Keratinocyte (primary cell): ENCODE measurements around the gene PTPRF. TPM values are rescaled to one million over a fixed set of nuclear protein-coding genes. Genes with fewer than 3 reads are reported as not detected.

Experiments
- DNase-seq: peaks from one replicate; pipeline ENCODE4 v3.0.0-alpha.2; 2011; ENCODE audit warnings: low read depth, missing footprints, low spot score
- FAIRE-seq: peaks from 2 replicates; lab custom pipeline; 2011; peaks lifted over from hg19 to GRCh38; lab: Jason Lieb, UNC
- H2AFZ ChIP-seq: 2 replicates; pipeline ENCODE4 v1.6.0; 2012; ENCODE audit warnings: low read length, control low read depth, inconsistent platforms; ENCODE audit not compliant: control insufficient read depth
- H3K27ac ChIP-seq: 2 replicates; pipeline ENCODE4 v1.5.1; 2011; ENCODE audit warnings: low read length; ENCODE audit not compliant: control insufficient read depth, insufficient read depth
- H3K27me3 ChIP-seq: 3 replicates; pipeline ENCODE4 v1.6.0; 2011; ENCODE audit warnings: low read length; ENCODE audit not compliant: control insufficient read depth, insufficient read depth; ENCODE audit errors: extremely low read depth
- H3K36me3 ChIP-seq, 2 experiments: 2 replicates in 1 of 2; 3 replicates in 1 of 2; pipeline ENCODE4 v1.5.1; 2011; ENCODE audit warnings: low read length in 2 of 2, mild to moderate bottlenecking in 1 of 2; ENCODE audit not compliant: control insufficient read depth in 2 of 2, insufficient read depth in 2 of 2; ENCODE audit errors: extremely low read depth in 1 of 2
- H3K4me1 ChIP-seq: 3 replicates; pipeline ENCODE4 v1.5.1; 2011; ENCODE audit warnings: low read length; ENCODE audit not compliant: control insufficient read depth, insufficient read depth; ENCODE audit errors: extremely low read depth
- H3K4me2 ChIP-seq: 3 replicates; pipeline ENCODE4 v1.6.0; 2011; ENCODE audit warnings: low read depth, low read length; ENCODE audit not compliant: control insufficient read depth, insufficient read depth; ENCODE audit errors: extremely low read depth
- H3K4me3 ChIP-seq, 3 experiments: fragments of 200-600 bp in 1 of 3; sonication (generic) in 1 of 3; 2 replicates in 2 of 3; 3 replicates in 1 of 3; pipeline ENCODE4 v1.5.1; 2011 to 2016; ENCODE audit warnings: low read length in 3 of 3, mild to moderate bottlenecking in 3 of 3, control low read depth in 2 of 3, inconsistent platforms in 1 of 3, low read depth in 1 of 3, mixed read lengths in 1 of 3, mixed run types in 1 of 3, moderate library complexity in 1 of 3; ENCODE audit not compliant: control insufficient read depth in 2 of 3, insufficient read depth in 2 of 3; ENCODE audit errors: extremely low read depth in 1 of 3
- H3K79me2 ChIP-seq: 2 replicates; pipeline ENCODE4 v1.6.0; 2012; ENCODE audit warnings: low read length; ENCODE audit not compliant: control insufficient read depth, insufficient read depth
- H3K9ac ChIP-seq: 3 replicates; pipeline ENCODE4 v1.6.0; 2011; ENCODE audit warnings: low read length; ENCODE audit not compliant: control insufficient read depth, insufficient read depth; ENCODE audit errors: extremely low read depth
- H3K9me1 ChIP-seq: 3 replicates; pipeline ENCODE4 v1.6.0; 2011; ENCODE audit warnings: low read length; ENCODE audit not compliant: control insufficient read depth, insufficient read depth; ENCODE audit errors: extremely low read depth
- H3K9me3 ChIP-seq: 2 replicates; pipeline ENCODE4 v1.5.1; 2012; ENCODE audit warnings: low read depth, low read length; ENCODE audit not compliant: control insufficient read depth
- H4K20me1 ChIP-seq: 3 replicates; pipeline ENCODE4 v1.6.0; 2011; ENCODE audit warnings: low read length; ENCODE audit not compliant: control insufficient read depth, insufficient read depth; ENCODE audit errors: extremely low read depth
- EZH2 ChIP-seq: IDR thresholded peaks from one replicate; pipeline ENCODE4 v1.6.1; 2012; ENCODE audit warnings: inconsistent platforms, mild to moderate bottlenecking, low read length, moderate library complexity
- dilution Hi-C: fragments of 300-500 bp; cut with MboI; formaldehyde crosslinking; loops from one replicate; pipeline ENCODE4 v1.7.0; 2020; ENCODE audit warnings: low sequenced_read_pairs; ENCODE audit not compliant: extremely low pct_ligation_motif_present
- polyA plus RNA-seq, 5 experiments: library from polyadenylated mRNA; depleted of rRNA in 3 of 5; stranded (reverse) in 3 of 5; stranded (forward) in 1 of 5; unstranded in 1 of 5; fragments of >200 nt; gene quantifications; 1 replicate in 1 of 5; 2 replicates in 3 of 5; 3 replicates in 1 of 5; pipeline versions ENCODE4 v1.2.1 to v1.2.3, GENCODE V29; 2011 to 2012; ENCODE audit warnings: missing spikeins in 2 of 5, low read depth in 1 of 5, low replicate concordance in 1 of 5
- TF ChIP-seq, protein P1 (sequence below), 3 experiments: IDR thresholded peaks in 1 of 3; conservative IDR thresholded peaks in 1 of 3; optimal IDR thresholded peaks in 1 of 3; 2 replicates in 2 of 3; 3 replicates in 1 of 3; pipeline versions ENCODE3 to v1.5.1; 2011; ENCODE audit warnings: low read length in 3 of 3, mild to moderate bottlenecking in 3 of 3, moderate library complexity in 2 of 3, control low read depth in 1 of 3, inconsistent platforms in 1 of 3; ENCODE audit not compliant: insufficient read depth in 2 of 3; ENCODE audit errors: extremely low read depth in 1 of 3

Gene PTPRF
- polyA plus RNA-seq, 1 donor (not counting 4 experiments of a cell fraction or from before 2014, with no cell fraction given), result 161 TPM

DNA sequence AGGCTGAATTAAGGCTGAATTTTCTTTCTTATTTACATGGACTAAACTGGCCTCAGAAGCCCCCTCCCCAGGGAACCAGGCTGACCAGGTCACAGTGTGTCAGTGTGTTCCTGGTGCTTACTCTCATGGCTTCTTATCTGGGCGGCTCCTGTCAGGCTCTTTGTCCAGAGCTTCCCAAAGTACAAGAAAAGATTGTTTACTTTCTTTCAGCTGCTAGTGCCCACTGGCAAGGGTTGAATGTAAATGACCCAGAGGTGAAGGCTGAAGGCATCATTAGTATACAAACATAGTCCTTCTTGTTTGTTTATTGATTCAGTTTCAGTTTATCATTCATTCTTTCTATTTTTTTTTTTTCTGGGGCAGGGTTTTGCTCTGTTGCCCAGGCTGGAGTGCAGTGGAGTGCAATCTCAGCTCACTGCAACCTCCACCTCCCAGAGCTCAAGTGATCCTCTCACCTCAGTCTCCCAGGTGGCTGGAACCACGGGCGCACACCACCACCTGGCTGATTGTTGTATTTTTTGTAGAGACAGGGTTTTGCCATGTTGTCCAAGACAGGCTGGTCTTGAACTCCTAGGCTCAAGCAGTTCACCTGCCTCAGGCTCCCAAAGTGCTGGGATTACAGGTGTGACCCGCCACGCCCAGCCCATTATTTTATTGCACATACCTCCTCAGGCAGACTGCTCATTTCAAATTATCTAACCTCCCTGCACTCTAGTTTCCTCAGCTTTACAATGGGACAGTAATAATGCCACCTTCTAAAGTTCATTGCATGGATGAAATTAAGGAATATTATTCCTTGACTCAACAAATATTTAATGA lies 109.5 kb downstream of the PTPRF start:
- FAIRE-seq (no peak), DNase-seq (no peak)
- H3K9me3 ChIP-seq, result no peaks in the 10 kb centered on the region
- H3K27me3 ChIP-seq, result no peaks in the 10 kb centered on the region
- TF ChIP-seq, protein P1, sequence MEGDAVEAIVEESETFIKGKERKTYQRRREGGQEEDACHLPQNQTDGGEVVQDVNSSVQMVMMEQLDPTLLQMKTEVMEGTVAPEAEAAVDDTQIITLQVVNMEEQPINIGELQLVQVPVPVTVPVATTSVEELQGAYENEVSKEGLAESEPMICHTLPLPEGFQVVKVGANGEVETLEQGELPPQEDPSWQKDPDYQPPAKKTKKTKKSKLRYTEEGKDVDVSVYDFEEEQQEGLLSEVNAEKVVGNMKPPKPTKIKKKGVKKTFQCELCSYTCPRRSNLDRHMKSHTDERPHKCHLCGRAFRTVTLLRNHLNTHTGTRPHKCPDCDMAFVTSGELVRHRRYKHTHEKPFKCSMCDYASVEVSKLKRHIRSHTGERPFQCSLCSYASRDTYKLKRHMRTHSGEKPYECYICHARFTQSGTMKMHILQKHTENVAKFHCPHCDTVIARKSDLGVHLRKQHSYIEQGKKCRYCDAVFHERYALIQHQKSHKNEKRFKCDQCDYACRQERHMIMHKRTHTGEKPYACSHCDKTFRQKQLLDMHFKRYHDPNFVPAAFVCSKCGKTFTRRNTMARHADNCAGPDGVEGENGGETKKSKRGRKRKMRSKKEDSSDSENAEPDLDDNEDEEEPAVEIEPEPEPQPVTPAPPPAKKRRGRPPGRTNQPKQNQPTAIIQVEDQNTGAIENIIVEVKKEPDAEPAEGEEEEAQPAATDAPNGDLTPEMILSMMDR (optimal IDR thresholded peaks at IDR 0.05 in 1 of 3, IDR thresholded peaks at IDR 0.05 in 1 of 3, conservative IDR thresholded peaks at IDR 0.05 in 1 of 3; ENCODE audit: extremely low read depth in 1 of 3, insufficient read depth in 2 of 3, low read length in 3 of 3), result peak in 1 of 3 experiments; percentile 17
- no peak for TF ChIP-seq EZH2
- dilution Hi-C loops, result no loop called here
- H2AFZ ChIP-seq, result no peak overlapping the region
- no peaks in the 10 kb centered on the region for H3K79me2 ChIP-seq
- H3K9ac ChIP-seq, result no peak overlapping the region
- no peaks in the 10 kb centered on the region for H3K36me3 ChIP-seq
- no peaks in the 10 kb centered on the region for H3K9me1 ChIP-seq
- no peaks in the 10 kb centered on the region for H4K20me1 ChIP-seq
- peaks cover 20% of the 10 kb centered on the region for H3K4me1 ChIP-seq
- H3K4me3 ChIP-seq, result no peak overlapping the region
- no peak overlapping the region for H3K27ac ChIP-seq
- no peak overlapping the region for H3K4me2 ChIP-seq

DNA sequence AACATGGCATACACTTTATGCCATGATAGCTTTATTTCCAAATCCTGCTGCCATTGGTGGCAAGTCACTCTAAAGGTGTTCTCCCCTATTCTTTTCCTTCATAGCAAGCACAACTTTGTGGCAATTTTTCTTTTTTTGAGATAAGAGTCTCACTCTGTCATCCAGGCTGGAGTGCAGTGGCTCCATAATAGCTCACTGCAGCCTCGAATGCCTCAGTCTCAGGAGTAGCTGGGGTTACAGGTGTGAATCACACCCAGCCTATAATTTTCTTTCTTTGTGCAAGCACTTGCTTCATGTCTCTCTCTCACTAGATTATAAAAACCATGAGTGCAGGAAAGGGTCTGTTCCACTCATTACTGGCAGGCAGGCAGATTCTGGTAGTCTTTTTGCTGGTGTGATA lies 113.9 kb downstream of the PTPRF start:
- Histone ChIP-seq H3K4me2 (peak overlapping the region; percentile 52), H3K36me3 (no peaks in the 10 kb centered on the region), H2AFZ (no peak overlapping the region), H3K79me2 (no peaks in the 10 kb centered on the region), H3K4me1 (peaks cover 23% of the 10 kb centered on the region), H4K20me1 (no peaks in the 10 kb centered on the region), H3K4me3 (no peak overlapping the region), H3K9me1 (no peaks in the 10 kb centered on the region), H3K27ac (peak overlapping the region; percentile 49), H3K27me3 (no peaks in the 10 kb centered on the region), H3K9ac (no peak overlapping the region), H3K9me3 (no peaks in the 10 kb centered on the region)
- no peak for TF ChIP-seq EZH2
- TF ChIP-seq, protein P1 (optimal IDR thresholded peaks at IDR 0.05 in 1 of 3, IDR thresholded peaks at IDR 0.05 in 1 of 3, conservative IDR thresholded peaks at IDR 0.05 in 1 of 3; ENCODE audit: extremely low read depth in 1 of 3, insufficient read depth in 2 of 3, low read length in 3 of 3), result no peak
- DNase-seq (no peak), FAIRE-seq (no peak)
- dilution Hi-C loops, result no loop called here
